Tibial nerve (tissue), 4 donors: ENCODE data around the gene BNC2. TPM values are rescaled to one million over a fixed set of nuclear protein-coding genes. Genes with fewer than 3 reads are reported as not detected.

ENCODE experiments used
- DNase-seq, 2 donors: peaks; one replicate each; pipeline ENCODE4 v3.0.0-alpha.2; 2019; ENCODE audit warnings: low spot score in 2 of 2
- H3K27ac ChIP-seq, 4 donors: fragments of 200-600 bp; sonication (generic) in 3 of 4; one replicate each; pipeline ENCODE4 v1.5.1; 2017 to 2019; ENCODE audit warnings: mild to moderate bottlenecking in 1 of 4
- H3K27me3 ChIP-seq, 2 donors: fragments of 200-600 bp; sonication (generic) in 1 of 2; one replicate each; pipeline versions ENCODE4 v1.5.1 to v1.6.0; 2017 to 2019
- H3K36me3 ChIP-seq, 3 donors: fragments of 200-600 bp; sonication (generic); one replicate each; pipeline ENCODE4 v1.5.1; 2018 to 2019
- H3K4me1 ChIP-seq, 4 donors: fragments of 200-600 bp; sonication (generic) in 3 of 4; one replicate each; pipeline ENCODE4 v1.5.1; 2017 to 2019
- H3K4me3 ChIP-seq, 4 donors: fragments of 200-600 bp; sonication (generic) in 3 of 4; one replicate each; pipeline ENCODE4 v1.5.1; 2017 to 2019; ENCODE audit warnings: mild to moderate bottlenecking in 1 of 4, moderate library complexity in 1 of 4
- H3K9me3 ChIP-seq, 4 donors: fragments of 200-600 bp; sonication (generic) in 3 of 4; one replicate each; pipeline ENCODE4 v1.5.1; 2017 to 2019
- EP300 ChIP-seq, 2 donors: sonication (generic); formaldehyde crosslinking; IDR thresholded peaks; one replicate each; pipeline ENCODE4 v1.6.1; 2017; ENCODE audit warnings: antibody characterized with exemption in 2 of 2, mild to moderate bottlenecking in 1 of 2
- POLR2A ChIP-seq, 2 donors: fragments of 450-650 bp; IDR thresholded peaks; one replicate each; pipeline ENCODE4 v1.6.1; 2017; ENCODE audit warnings: antibody characterized with exemption in 2 of 2, mild to moderate bottlenecking in 2 of 2, moderate library complexity in 2 of 2
- WGBS, 2 donors: methylation state at CpG; one replicate each; pipeline ENCODE4 v1.1.5; 2018; 5-methylcytosine and 5-hydroxymethylcytosine counted together
- total RNA-seq, 4 donors: library from RNA; depleted of rRNA; stranded (reverse); fragments of >200 nt; gene quantifications; one replicate each; pipeline ENCODE4 v1.1.0, GENCODE V29; 2016
- TF ChIP-seq, protein P1 (sequence below), 5 experiments: fragments of 200-600 bp in 3 of 5; fragments of 450-650 bp in 2 of 5; sonication (generic) in 3 of 5; IDR thresholded peaks; one replicate each; pipeline ENCODE4 v1.5.1; 2016 to 2019; ENCODE audit warnings: antibody characterized with exemption in 5 of 5, mild to moderate bottlenecking in 3 of 5, moderate library complexity in 2 of 5

The BNC2 gene
- total RNA-seq, 4 donors from 2014 or later, result 69.9 to 89.6 (median 88.4) TPM

DNA sequence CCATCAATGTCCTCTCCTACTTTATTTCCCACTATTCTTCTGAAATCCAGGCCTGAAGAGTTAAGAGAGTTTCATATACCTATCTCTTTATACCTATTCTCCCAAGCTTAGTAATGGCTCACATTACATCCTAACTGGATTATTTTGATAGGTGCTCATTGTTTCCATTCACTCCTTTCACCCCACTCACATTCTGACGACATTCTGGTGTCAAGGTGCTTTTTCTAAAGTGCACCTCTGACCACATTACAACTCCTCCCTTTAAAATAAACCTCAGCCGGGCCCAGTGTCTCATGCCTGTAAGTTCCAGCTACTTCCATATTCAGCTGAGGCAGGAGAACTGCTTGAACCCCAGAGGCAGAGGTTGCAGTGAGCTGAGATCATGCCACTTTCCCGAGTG, 417.1 kb downstream of the BNC2 start:
- Histone ChIP-seq H3K27me3 (no peaks in the 10 kb centered on the region), H3K4me1 (no peaks in the 10 kb centered on the region), H3K27ac (peak overlapping the region in 1 of 4 donors; percentile 2), H3K9me3 (no peaks in the 10 kb centered on the region), H3K36me3 (no peaks in the 10 kb centered on the region), H3K4me3 (no peak overlapping the region)
- DNase-seq, result no peak
- WGBS, 2 donors, result 53 to 59% methylated on average over 3 of the region's 3 CpGs
- TF ChIP-seq EP300 (IDR thresholded peaks at IDR 0.05), result no peak
- no peak for TF ChIP-seq POLR2A (IDR thresholded peaks at IDR 0.05)
- TF ChIP-seq, protein P1, sequence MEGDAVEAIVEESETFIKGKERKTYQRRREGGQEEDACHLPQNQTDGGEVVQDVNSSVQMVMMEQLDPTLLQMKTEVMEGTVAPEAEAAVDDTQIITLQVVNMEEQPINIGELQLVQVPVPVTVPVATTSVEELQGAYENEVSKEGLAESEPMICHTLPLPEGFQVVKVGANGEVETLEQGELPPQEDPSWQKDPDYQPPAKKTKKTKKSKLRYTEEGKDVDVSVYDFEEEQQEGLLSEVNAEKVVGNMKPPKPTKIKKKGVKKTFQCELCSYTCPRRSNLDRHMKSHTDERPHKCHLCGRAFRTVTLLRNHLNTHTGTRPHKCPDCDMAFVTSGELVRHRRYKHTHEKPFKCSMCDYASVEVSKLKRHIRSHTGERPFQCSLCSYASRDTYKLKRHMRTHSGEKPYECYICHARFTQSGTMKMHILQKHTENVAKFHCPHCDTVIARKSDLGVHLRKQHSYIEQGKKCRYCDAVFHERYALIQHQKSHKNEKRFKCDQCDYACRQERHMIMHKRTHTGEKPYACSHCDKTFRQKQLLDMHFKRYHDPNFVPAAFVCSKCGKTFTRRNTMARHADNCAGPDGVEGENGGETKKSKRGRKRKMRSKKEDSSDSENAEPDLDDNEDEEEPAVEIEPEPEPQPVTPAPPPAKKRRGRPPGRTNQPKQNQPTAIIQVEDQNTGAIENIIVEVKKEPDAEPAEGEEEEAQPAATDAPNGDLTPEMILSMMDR (IDR thresholded peaks at IDR 0.05), result no peak

DNA sequence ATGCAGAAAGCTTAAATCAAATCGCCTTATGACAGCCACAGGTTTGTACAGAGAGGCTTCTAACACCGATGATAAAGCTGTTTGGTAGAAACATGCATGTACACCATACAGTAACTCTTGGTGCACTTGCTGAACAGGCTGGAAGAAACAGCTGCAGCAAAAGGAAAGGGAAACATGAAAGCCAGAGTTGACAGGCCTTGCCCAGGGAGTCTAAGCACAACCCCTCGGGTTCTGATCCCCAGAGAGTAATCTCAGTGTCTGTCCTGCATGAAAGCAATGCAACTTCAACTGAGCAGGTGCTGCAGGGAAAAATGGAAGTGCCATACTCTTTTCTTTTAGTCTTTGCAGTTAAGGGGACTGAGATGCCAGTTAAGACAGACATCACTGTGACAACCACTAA, 419.9 kb downstream of the BNC2 start:
- 62 to 77% methylated on average over 3 of the region's 3 CpGs for WGBS, 2 donors
- Histone ChIP-seq H3K4me3 (no peak overlapping the region), H3K27ac (no peak overlapping the region), H3K9me3 (no peaks in the 10 kb centered on the region), H3K36me3 (no peaks in the 10 kb centered on the region), H3K4me1 (peaks cover 0 to 6% (median 1%) of the 10 kb centered on the region in 4 donors), H3K27me3 (no peaks in the 10 kb centered on the region)
- no peak for DNase-seq
- TF ChIP-seq, protein P1 (IDR thresholded peaks at IDR 0.05), result no peak
- TF ChIP-seq POLR2A (IDR thresholded peaks at IDR 0.05) (no peak), EP300 (IDR thresholded peaks at IDR 0.05) (no peak)

DNA sequence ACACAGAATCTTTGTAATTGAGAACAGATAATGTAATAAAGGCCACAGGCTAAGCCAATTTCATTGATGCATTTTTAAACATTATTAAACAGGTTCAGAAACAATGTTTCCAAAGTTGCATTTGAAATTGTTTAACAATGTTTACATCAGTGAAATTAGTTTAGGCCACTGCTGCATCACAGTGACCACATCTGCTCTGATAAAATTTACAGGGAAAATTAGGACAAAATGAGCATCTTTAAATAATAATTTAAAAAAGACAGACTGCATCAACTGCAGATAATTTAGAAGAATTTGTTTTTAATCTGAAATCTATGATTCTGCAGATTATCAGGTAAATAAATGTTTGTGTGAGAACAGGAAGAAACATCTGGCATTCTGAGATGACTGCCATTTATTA, 420.4 kb downstream of the BNC2 start:
- H3K36me3 ChIP-seq, result no peaks in the 10 kb centered on the region
- H3K27ac ChIP-seq, result no peak overlapping the region
- H3K27me3 ChIP-seq, result no peaks in the 10 kb centered on the region
- DNase-seq, result no peak
- H3K9me3 ChIP-seq, result no peaks in the 10 kb centered on the region
- TF ChIP-seq, protein P1 (IDR thresholded peaks at IDR 0.05), result no peak
- TF ChIP-seq POLR2A (IDR thresholded peaks at IDR 0.05) (no peak), EP300 (IDR thresholded peaks at IDR 0.05) (no peak)
- H3K4me3 ChIP-seq, result no peak overlapping the region
- H3K4me1 ChIP-seq, result peaks cover 0 to 11% (median 1%) of the 10 kb centered on the region in 4 donors

DNA sequence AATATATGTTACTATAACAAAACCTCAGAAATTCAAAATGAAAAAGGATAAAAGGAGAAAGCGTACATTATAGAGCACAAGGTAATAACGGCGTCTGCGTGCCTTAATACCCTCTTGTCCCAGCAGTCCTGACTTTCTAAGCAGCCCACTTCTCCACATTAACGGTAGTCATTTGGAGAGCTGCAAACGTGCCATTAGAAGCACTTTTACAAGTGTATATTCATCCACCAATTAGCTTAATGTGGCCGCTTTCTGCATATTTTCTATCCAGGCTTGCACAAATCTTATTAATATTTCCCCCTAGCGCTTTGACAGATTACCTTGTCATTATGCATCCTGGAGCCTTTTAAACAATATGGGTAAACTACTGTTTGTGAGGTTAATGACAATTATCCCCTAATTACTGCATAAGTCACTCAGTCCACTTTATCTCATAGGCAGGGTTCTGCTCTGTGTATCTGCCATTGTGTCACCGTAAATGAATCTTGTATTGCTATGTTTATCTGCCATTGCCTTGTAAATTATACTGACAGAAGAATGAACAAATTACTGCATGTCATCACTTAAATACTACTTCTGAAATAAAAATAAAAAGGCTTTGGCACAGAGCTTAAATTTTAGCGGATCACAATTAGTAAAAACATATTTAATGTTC, 421.3 kb downstream of the BNC2 start:
- no peaks in the 10 kb centered on the region for H3K36me3 ChIP-seq
- TF ChIP-seq, protein P1 (IDR thresholded peaks at IDR 0.05), result no peak
- TF ChIP-seq POLR2A (IDR thresholded peaks at IDR 0.05) (no peak), EP300 (IDR thresholded peaks at IDR 0.05) (no peak)
- H3K9me3 ChIP-seq, result no peaks in the 10 kb centered on the region
- H3K4me3 ChIP-seq, result no peak overlapping the region
- no peak for DNase-seq
- no peaks in the 10 kb centered on the region for H3K27me3 ChIP-seq
- WGBS, 2 donors, result 80 to 81% methylated on average over 10 of the region's 10 CpGs
- peaks cover 0 to 18% (median 1%) of the 10 kb centered on the region in 4 donors for H3K4me1 ChIP-seq
- no peak overlapping the region for H3K27ac ChIP-seq

DNA sequence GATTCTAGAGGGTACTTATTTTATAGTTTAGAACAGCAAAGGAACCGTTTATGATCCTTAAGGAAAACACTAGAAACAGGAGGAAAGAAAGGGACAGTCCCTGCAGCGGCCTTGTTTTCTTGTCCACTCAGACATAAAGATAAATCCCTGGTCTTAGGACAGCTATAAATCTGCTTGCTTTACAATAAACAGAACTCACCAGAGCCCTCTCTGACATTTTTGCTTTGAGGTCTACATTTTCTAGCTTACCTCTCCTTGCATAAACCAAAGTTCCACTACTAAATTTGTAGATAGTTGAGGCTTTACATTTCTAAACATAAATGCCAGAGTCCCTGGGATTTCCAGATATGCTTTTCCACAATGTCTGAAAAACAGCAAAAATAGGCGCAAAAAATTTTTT, 422.5 kb downstream of the BNC2 start:
- WGBS, 2 donors, result 83 to 86% methylated on average over 3 of the region's 3 CpGs
- no peak for DNase-seq
- H3K4me3 ChIP-seq, result no peak overlapping the region
- peaks cover 0 to 18% (median 1%) of the 10 kb centered on the region in 4 donors for H3K4me1 ChIP-seq
- no peak overlapping the region for H3K27ac ChIP-seq
- no peaks in the 10 kb centered on the region for H3K27me3 ChIP-seq
- H3K9me3 ChIP-seq, result no peaks in the 10 kb centered on the region
- H3K36me3 ChIP-seq, result no peaks in the 10 kb centered on the region
- TF ChIP-seq POLR2A (IDR thresholded peaks at IDR 0.05), result no peak
- TF ChIP-seq EP300 (IDR thresholded peaks at IDR 0.05), result no peak
- TF ChIP-seq, protein P1 (IDR thresholded peaks at IDR 0.05), result no peak
